Measurements from ENCODE around the gene CNGA3.

GRCh38 chr2:98385050-98385699 is 38.9 kb downstream of the CNGA3 start:
- peak; percentile 98 for TF ChIP-seq CTCF (conservative IDR thresholded peaks at IDR 0.05; ENCODE audit: low read length)
- no peak for TF ChIP-seq EZH2phosphoT487 (IDR thresholded peaks at IDR 0.05; ENCODE audit: borderline replicate concordance, low read depth, low read length)

Data from OCI-LY7 (cell line).